ENCODE results near the gene TYMP.

TYMP gene

GRCh38 chr22:50490531-50491308, 39.1 kb downstream of the TYMP start:
- peaks cover 7% of the 10 kb centered on the region for H3K4me1 Mint-ChIP-seq
- H3K4me3 Mint-ChIP-seq: peak overlapping the region; percentile 38
- H3K27me3 Mint-ChIP-seq: no peaks in the 10 kb centered on the region
- no peaks in the 10 kb centered on the region for H3K36me3 Mint-ChIP-seq
- H3K27ac Mint-ChIP-seq: no peak overlapping the region
- H3K9me3 Mint-ChIP-seq: no peaks in the 10 kb centered on the region

DNA sequence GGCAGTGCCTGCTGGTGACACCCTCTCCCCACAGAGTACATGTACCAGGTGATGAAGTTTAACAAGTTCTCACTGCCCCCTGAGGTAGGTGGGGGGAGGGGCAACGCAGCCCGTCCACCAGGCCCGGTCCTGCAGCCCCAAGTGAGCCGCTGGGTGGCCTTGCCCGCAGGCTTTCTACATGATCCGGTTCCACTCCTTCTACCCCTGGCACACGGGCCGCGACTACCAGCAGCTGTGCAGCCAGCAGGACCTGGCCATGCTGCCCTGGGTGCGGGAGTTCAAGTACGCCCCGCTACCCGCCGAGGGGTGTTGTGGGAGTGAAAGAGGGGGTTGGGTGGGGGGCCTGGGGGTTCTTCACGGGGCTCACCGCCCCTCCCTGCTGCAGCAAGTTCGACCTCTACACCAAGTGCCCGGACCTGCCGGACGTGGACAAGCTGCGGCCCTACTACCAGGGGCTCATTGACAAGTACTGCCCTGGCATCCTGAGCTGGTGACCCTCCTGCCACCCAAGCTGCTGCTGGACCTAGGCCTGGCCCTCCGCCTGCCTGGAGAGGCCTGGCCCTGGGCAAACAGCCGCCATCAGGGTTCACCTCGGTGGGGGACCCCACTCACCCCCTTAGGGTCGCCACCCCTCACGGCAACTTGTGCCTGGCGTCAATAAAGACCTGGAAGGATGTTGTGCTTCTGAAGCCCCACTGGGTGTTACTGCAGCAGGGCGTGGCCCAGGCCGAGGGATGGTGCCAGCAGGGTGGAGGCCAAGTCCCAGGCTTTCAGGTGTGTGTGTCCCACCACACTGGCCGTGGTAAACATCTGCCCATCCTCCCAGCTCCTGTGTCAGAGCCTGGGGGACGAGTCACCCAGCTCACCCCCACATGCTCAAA, 40.2 kb downstream of the TYMP start:
- Mint-ChIP-seq H3K27me3 (no peaks in the 10 kb centered on the region), H3K4me1 (peaks cover 7% of the 10 kb centered on the region), H3K27ac (no peak overlapping the region), H3K36me3 (no peaks in the 10 kb centered on the region), H3K9me3 (no peaks in the 10 kb centered on the region), H3K4me3 (no peak overlapping the region)

DNA sequence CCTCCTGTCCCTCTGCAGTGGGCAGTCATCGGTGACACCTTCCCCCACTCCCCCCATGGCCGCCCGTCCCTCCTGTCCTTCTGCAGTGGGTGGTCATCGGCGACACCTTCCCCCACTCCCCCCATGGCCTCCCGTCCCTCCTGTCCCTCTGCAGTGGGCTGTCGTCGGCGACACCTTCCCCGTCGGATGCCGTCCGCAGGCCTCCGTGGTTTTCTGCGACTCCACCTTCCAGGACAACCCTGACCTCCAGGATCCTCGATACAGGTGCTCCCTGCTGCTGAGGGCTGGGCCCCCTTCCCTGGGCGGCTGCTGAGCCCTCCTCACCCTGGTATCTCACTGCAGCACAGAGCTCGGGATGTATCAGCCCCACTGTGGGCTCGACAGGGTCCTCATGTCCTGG, 40.9 kb downstream of the TYMP start:
- Mint-ChIP-seq H3K4me1 (peaks cover 7% of the 10 kb centered on the region), H3K36me3 (no peaks in the 10 kb centered on the region), H3K9me3 (no peaks in the 10 kb centered on the region), H3K27ac (no peak overlapping the region), H3K4me3 (no peak overlapping the region), H3K27me3 (no peaks in the 10 kb centered on the region)

DNA sequence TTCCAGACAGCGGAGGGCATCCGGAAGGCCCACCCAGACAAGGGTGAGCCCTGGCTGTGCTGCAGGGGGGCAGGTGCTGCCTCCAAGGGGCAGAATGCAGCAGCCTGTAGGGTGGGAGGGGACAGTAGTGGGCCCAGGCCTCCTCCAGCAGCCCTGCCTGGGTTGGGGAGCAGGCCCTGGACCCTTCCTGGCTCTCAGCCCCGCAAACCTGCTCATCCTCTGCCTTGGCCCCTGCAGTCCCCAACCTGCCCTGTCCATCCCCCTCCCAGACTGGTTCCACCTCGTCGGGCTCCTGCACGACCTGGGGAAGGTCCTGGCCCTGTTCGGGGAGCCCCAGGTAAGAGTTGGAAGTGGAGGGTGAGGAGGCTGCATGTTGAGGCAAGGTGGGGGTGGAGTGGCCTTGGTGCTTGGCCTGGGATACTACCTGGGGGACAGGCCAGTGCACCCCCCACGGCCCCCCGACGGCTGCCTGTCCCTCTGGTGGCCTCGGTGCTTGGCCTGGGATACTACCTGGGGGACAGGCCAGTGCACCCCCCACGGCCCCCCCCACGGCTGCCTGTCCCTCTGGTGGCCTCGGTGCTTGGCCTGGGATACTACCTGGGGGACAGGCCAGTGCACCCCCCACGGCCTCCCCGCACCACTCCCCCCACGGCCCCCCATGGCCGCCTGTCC, 41.7 kb downstream of the TYMP start:
- no peaks in the 10 kb centered on the region for H3K27me3 Mint-ChIP-seq
- H3K27ac Mint-ChIP-seq: no peak overlapping the region
- H3K4me3 Mint-ChIP-seq: no peak overlapping the region
- peaks cover 7% of the 10 kb centered on the region for H3K4me1 Mint-ChIP-seq
- no peaks in the 10 kb centered on the region for H3K9me3 Mint-ChIP-seq
- H3K36me3 Mint-ChIP-seq: no peaks in the 10 kb centered on the region

- no peak overlapping the region for H3K27ac Mint-ChIP-seq
- H3K4me3 Mint-ChIP-seq: no peak overlapping the region
Observed at GRCh38 chr22:50487290-50488005, 42.4 kb downstream of the TYMP start.

GRCh38 chr22:50486561-50487289, 43.1 kb downstream of the TYMP start, which contains the start of gene MIOX:
TSS of gene MIOX (plus strand) at chr22:50486859. CDS start at chr22:50486898, 39 bp downstream.
- no peak within 1 kb of the TSS for H3K27ac Mint-ChIP-seq
- no peaks in the 10 kb centered on the region for H3K36me3 Mint-ChIP-seq
- H3K27me3 Mint-ChIP-seq: no peaks in the 10 kb centered on the region
- peaks cover 7% of the 10 kb centered on the region for H3K4me1 Mint-ChIP-seq
- no peak within 1 kb of the TSS for H3K4me3 Mint-ChIP-seq
- H3K9me3 Mint-ChIP-seq: no peaks in the 10 kb centered on the region

More at GRCh38 chr22:50487290-50488005, 42.4 kb downstream of the TYMP start:
- no peaks in the 10 kb centered on the region for H3K9me3 Mint-ChIP-seq
- no peaks in the 10 kb centered on the region for H3K36me3 Mint-ChIP-seq
- H3K27me3 Mint-ChIP-seq: no peaks in the 10 kb centered on the region
- H3K4me1 Mint-ChIP-seq: peaks cover 7% of the 10 kb centered on the region

GRCh38 chr22:50485221-50486131, 44.3 kb downstream of the TYMP start:
- Mint-ChIP-seq H3K27me3 (no peaks in the 10 kb centered on the region), H3K9me3 (no peaks in the 10 kb centered on the region), H3K4me3 (no peak overlapping the region), H3K4me1 (no peaks in the 10 kb centered on the region), H3K36me3 (no peaks in the 10 kb centered on the region), H3K27ac (no peak overlapping the region)

- Mint-ChIP-seq H3K4me1 (peaks cover 3% of the 10 kb centered on the region), H3K4me3 (no peak overlapping the region), H3K27me3 (no peaks in the 10 kb centered on the region), H3K36me3 (no peaks in the 10 kb centered on the region), H3K27ac (peak overlapping the region; percentile 59), H3K9me3 (no peaks in the 10 kb centered on the region)
Observed at GRCh38 chr22:50483977-50484853, 45.6 kb downstream of the TYMP start.

DNA sequence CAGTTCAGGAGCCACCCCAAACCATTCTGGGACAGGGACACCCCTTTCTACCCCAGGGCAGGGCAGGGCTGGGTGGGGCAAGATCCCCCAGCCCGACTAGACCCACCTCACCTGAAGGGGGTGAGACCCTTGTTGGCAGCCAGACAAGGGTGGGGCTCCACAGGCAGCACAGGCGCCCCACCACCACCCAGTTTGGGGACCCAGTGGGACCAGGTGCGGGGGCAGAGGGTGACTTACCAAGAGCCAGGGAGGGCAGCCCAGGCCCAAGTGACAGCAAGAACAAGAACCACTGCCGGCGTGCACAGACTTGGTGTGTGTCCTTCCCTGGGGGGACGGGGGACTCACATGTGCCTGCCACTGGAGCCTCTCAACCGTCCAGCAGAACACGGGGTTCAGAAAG, 46.3 kb downstream of the TYMP start:
- Mint-ChIP-seq H3K4me1 (peaks cover 3% of the 10 kb centered on the region), H3K4me3 (no peak overlapping the region), H3K9me3 (no peaks in the 10 kb centered on the region), H3K27ac (no peak overlapping the region), H3K36me3 (no peaks in the 10 kb centered on the region), H3K27me3 (no peaks in the 10 kb centered on the region)

- H3K27ac Mint-ChIP-seq: no peak overlapping the region
- no peaks in the 10 kb centered on the region for H3K27me3 Mint-ChIP-seq
- H3K4me1 Mint-ChIP-seq: peaks cover 3% of the 10 kb centered on the region
- H3K9me3 Mint-ChIP-seq: no peaks in the 10 kb centered on the region
- H3K4me3 Mint-ChIP-seq: peak overlapping the region; percentile 26
- no peaks in the 10 kb centered on the region for H3K36me3 Mint-ChIP-seq
Observed at GRCh38 chr22:50483106-50483505, 46.7 kb downstream of the TYMP start.

DNA sequence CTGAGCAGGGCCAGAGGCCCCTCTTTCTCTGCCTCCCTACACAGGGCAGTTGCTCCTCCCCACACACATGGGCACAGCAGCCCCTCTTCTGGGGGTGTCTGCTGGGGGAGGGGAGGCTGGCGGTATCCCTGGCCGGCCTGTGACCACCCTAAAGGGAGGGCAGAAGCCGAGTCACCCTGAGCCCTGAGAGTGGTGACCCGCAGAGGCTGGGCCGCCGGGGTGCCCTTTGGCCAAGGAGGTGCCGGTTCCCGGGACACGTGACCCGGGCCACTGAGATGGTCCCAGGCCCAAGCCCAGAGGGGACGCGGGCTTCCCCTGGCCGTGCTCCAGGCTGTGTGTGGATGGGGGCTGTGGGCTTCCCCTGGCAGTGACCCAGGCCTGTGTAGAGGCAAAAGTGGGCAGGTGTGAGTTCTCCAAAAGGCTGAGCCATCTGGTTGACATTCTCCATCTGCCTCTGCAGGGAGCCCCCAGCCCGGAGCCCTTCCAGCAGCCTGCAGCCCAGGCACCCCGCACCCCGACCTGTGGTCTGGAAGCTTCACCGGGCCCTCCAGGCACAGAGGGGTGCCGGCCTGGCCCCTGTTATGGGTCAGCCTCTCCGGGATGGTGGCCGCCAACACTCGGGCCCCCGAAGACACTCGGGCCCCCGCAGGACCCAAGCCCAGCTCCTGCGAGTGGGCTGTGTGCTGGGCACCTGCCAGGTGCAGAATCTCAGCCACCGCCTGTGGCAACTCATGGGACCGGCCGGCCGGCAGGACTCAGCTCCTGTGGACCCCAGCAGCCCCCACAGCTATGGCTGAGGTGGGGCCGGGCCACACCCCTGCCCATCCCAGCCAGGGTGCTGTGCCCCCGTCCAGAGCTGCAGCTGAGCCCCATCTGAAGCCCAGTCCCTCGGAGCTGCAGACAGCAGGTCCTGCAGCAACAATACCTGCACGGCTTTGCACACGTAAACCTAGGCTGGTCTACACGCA, 47.4 kb downstream of the TYMP start:
- H3K4me3 Mint-ChIP-seq: peak overlapping the region; percentile 83
- peaks cover 3% of the 10 kb centered on the region for H3K4me1 Mint-ChIP-seq
- no peaks in the 10 kb centered on the region for H3K27me3 Mint-ChIP-seq
- H3K27ac Mint-ChIP-seq: no peak overlapping the region
- H3K36me3 Mint-ChIP-seq: no peaks in the 10 kb centered on the region
- H3K9me3 Mint-ChIP-seq: no peaks in the 10 kb centered on the region

- Mint-ChIP-seq H3K27ac (no peak within 1 kb of the TSS), H3K4me1 (peaks cover 3% of the 10 kb centered on the region), H3K27me3 (no peaks in the 10 kb centered on the region), H3K9me3 (no peaks in the 10 kb centered on the region), H3K36me3 (no peaks in the 10 kb centered on the region), H3K4me3 (peak within 1 kb of the TSS; percentile 83)
Observed at GRCh38 chr22:50481440-50482106, 48.2 kb downstream of the TYMP start, which contains the start of gene ADM2. TSS of gene ADM2 (plus strand) at chr22:50481543. CDS start at chr22:50481848, 305 bp downstream.

Measured in activated naive CD4-positive, alpha-beta T cell treated with anti-CD3 and anti-CD28 coated beads, Interleukin-2, amount 50 U/mL, for 24 hours (primary cell).